Measurements from ENCODE around the gene FADS1.

DNA sequence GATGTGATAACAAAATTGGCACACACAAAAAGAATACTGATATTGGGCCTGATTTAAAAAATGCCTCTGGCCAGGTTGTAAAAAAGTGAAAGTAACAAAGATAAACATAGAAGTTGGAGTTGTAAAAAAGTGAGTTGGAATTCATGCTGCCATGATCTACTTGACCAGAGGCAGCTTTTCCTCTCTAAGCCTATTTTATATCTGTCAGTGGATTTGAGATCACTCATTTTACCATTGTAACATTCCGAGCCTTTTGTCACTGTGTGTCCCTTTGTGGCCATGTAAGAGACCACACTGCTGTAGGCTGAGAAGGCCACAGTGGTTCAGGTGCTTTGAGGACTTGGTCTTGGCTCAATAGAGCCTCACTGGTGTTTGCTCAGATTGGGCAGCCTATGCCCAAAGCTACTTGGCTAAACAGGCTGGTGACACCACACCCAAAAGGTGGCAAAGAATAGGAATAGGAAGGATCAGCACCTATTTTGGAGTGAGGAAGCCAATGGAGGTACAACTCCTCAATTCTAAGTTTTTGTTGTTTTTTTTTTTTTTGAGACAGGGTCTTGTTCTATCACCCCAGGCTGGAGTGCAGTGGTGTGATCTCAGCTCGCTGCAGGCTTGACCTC lies 17.0 kb downstream of the FADS1 start:
- no peak for TF ChIP-seq CTCF (optimal IDR thresholded peaks at IDR 0.05 in 1 of 3, IDR thresholded peaks at IDR 0.05 in 1 of 3, conservative IDR thresholded peaks at IDR 0.05 in 1 of 3; ENCODE audit: extremely low read depth in 1 of 3, insufficient read depth in 2 of 3, low read length in 3 of 3)
- no peak for TF ChIP-seq EZH2 (IDR thresholded peaks at IDR 0.05; ENCODE audit: low read length)

Data from keratinocyte (primary cell).